Lung microvascular endothelial cell (primary cell): ENCODE results near the gene OIT3. TPM values are rescaled to one million over a fixed set of nuclear protein-coding genes. Genes with fewer than 3 reads are reported as not detected.
"Not testable (repeated sequence)": the region's sequence is repeated elsewhere in the genome, so short reads cannot be mapped to it uniquely, and the experiment has no call there.

Source experiments
- DNase-seq, 2 donors: peaks; one replicate each; pipeline versions ENCODE4 v3.0.0 to v3.0.0-alpha.2; 2010; ENCODE audit warnings: low read depth in 2 of 2
- total RNA-seq: library from RNA; depleted of rRNA; stranded (reverse); fragments of >200 nt; gene quantifications from 2 replicates; pipeline ENCODE4 v1.2.1, GENCODE V29; 2014

The OIT3 gene
- total RNA-seq, 1 donor from 2014 or later, result under 0.01 TPM

GRCh38 chr10:72899545-72899944, 6.0 kb downstream of the OIT3 start:
- DNase-seq, result no peak

- DNase-seq, result not testable (repeated sequence)
Observed at GRCh38 chr10:72903941-72904446, 10.5 kb downstream of the OIT3 start.

- no peak for DNase-seq
Observed at GRCh38 chr10:72904806-72905205, 11.3 kb downstream of the OIT3 start.

GRCh38 chr10:72906446-72906845, 12.9 kb downstream of the OIT3 start:
- no peak for DNase-seq

GRCh38 chr10:72910705-72911104, 17.2 kb downstream of the OIT3 start:
- DNase-seq, result no peak

- DNase-seq, result no peak
Observed at GRCh38 chr10:72911758-72912157, 18.2 kb downstream of the OIT3 start.

- no peak for DNase-seq
Observed at GRCh38 chr10:72912736-72913135, 19.2 kb downstream of the OIT3 start.

GRCh38 chr10:72913287-72913686, 19.7 kb downstream of the OIT3 start:
- no peak for DNase-seq

GRCh38 chr10:72917201-72917600, 23.7 kb downstream of the OIT3 start:
- DNase-seq, result not testable (repeated sequence)

- DNase-seq, result not testable (repeated sequence)
Observed at GRCh38 chr10:72917803-72918332, 24.3 kb downstream of the OIT3 start.

- no peak for DNase-seq
Observed at GRCh38 chr10:72918352-72918751, 24.8 kb downstream of the OIT3 start.

- DNase-seq, result peak in 1 of 2 donors; percentile 13
Observed at GRCh38 chr10:72921147-72921683, 27.7 kb downstream of the OIT3 start.

- DNase-seq, result no peak
Observed at GRCh38 chr10:72924351-72924750, 30.8 kb downstream of the OIT3 start.

GRCh38 chr10:72925951-72926465, 32.5 kb downstream of the OIT3 start:
- no peak for DNase-seq

- DNase-seq, result no peak
Observed at GRCh38 chr10:72927485-72927884, 33.9 kb downstream of the OIT3 start.

GRCh38 chr10:72928798-72929197, 35.3 kb downstream of the OIT3 start:
- no peak for DNase-seq

GRCh38 chr10:72930276-72930675, 36.7 kb downstream of the OIT3 start:
- no peak for DNase-seq

GRCh38 chr10:72932259-72933015, 38.9 kb downstream of the OIT3 start:
- no peak for DNase-seq

- peak in 1 of 2 donors; percentile 24 for DNase-seq
Observed at GRCh38 chr10:72935361-72935760, 41.8 kb downstream of the OIT3 start.

- DNase-seq, result no peak
Observed at GRCh38 chr10:72943498-72944234, 50.1 kb downstream of the OIT3 start.

- DNase-seq, result no peak
Observed at GRCh38 chr10:72946963-72947362, 53.4 kb downstream of the OIT3 start.

GRCh38 chr10:72948762-72949161, 55.2 kb downstream of the OIT3 start:
- DNase-seq, result no peak
